ENCODE data around the gene ZNF619.

ZNF619 gene

GRCh38 chr3:40465456-40465855 is 11.5 kb upstream of the ZNF619 start:
- no peak for DNase-seq

DNA sequence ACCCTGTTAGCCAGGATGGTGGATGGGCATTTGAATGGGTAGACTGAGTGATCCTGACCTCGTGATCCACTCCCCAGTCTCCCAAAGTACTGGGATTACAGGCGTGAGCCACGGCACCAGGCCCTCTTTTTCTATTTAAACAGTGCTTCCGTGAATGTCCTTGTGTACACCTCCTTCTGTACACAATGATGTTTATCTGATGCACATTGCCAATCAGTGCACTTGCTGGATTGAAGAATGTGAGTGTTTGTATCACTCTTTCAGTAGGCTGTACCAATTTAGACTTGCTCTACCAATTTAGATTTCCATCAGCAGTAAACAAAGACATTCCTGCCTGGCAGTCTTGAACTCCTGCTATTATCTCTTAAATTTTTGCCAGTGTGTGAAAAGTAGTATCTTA is 8.9 kb upstream of the ZNF619 start:
- no peak for DNase-seq

GRCh38 chr3:40470701-40471100 is 6.2 kb upstream of the ZNF619 start:
- no peak for DNase-seq

DNA sequence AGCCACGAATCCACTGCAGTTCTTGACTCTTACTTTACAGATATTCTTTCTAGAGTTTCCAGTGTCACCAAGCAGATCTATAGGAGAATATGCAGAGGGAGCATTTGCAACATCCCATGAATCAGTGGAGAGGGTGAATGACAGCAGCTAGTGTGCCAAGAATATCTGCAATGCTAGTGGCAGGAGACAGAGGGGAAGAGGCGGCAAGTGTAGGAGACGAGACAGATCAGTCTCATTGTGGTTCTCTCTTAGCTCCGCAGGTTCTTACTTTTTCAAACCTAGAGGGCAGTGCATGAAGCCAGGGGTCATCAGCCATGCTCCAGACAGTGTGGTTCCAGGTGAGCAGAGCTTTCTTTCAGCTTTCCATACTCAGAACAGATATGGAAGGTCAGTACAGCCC is 744 bp downstream of the ZNF619 start:
- no peak for DNase-seq

DNA sequence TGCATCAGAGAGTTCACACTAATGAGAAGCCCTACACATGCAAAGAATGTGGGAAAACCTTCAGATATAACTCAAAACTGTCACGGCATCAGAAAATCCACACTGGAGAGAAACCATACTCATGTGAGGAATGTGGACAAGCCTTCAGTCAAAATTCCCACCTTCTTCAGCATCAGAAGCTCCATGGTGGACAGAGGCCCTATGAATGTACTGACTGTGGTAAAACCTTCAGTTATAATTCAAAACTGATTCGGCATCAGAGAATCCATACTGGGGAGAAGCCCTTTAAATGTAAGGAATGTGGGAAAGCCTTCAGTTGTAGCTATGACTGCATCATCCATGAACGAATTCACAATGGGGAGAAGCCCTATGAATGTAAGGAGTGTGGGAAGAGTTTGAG is 10.2 kb downstream of the ZNF619 start:
- DNase-seq = no peak

DNA sequence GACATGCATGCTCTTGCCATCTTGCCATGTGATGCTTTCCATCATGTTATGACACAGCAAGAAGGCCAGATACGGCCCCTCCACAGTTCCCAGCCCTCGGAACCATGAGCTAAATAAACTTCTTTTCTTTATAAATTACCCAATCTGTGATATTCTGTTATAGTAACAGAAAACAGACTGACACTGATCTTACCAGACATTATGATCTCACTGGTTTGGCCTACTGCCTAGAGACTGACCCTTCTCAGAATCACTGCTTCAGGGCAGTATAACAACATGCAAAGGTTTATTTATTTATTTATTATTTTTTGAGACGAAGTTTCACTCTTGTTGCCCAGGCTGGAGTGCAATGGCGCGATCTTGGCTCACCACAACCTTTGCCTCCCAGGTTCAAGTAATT is 14.0 kb downstream of the ZNF619 start:
- DNase-seq = no peak

- DNase-seq = no peak
Observed at GRCh38 chr3:40494698-40495097, 17.8 kb downstream of the ZNF619 start.

- no peak for DNase-seq
Observed at GRCh38 chr3:40497288-40497687, 20.4 kb downstream of the ZNF619 start.

DNA sequence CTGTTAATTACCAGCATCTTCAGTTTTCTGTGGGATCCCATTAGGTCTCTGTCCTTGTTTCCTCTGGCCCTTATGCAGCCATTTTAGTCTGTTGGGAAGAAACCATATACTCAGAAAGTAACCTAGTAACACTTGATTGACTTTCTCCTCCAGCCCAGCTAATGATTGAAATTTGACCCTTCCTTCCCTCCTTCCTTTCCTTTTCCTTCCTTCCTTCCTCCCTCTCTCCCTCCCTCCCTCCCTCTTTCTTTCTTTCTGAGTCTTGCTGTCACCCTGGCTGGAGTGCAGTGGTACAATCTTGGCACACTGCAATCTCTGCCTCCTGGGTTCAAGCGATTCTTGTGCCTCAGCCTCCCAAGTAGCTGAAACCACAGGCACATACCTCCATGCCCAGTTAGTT is 23.0 kb downstream of the ZNF619 start:
- no peak for DNase-seq

DNA sequence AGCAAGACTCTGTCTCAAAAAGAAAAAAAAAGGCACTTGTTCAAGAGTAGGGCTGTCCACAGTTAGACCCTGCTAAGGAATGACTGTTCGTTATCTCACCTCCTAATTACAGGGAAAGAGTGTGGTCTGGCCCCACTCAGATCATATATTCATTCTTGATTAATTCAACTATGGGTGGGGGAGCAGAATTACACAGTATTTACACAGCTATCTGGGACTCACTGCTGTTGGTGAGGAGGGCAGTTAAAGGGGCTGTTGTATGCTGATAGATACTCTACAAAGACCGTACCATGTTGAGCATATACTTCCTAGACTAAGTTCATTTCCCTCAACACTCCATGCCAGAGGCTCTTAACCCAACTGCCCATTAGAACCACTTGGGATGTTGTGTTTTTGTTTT is 25.1 kb downstream of the ZNF619 start:
- DNase-seq = no peak

DNA sequence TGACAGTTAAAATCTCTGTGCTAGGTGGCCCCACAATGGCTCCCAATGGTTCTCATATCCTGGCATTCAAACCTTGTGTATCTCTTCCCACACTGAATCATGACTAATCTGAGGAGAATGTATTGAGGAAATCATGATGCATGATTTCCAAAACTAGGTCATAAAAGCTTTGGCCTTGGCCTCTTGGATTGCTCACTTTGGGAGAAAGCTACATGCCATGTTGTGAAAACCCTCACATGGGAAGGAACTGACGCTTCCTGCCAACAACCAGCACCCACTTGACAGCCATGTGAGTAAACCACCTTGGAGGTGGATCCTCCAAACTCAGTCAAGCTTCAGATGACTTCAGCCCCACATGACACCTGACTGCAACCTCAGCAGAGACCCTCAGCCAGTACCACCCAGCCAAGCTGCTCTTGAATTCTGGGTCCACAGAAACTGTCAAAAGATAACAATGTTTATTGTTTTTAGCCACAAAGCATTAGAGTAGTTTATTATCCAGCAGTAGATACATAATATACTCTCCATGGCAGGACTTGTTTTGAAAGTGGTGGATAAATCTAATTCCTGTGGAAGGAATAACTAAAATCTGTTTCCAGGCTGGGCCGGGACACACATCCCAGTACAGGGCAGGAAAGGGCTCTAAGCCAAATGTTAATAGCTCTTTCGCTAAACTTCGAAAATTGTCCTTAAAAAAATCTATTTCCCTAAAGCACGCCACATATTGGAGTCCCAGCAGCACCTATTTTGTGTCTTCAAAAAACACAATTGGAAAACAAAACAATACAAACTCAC is 27.9 kb downstream of the ZNF619 start:
- DNase-seq = no peak

GRCh38 chr3:40505599-40506462 is 28.9 kb downstream of the ZNF619 start, which contains the start of gene ZNF620:
Gene ZNF620, plus strand, starts transcription at chr3:40506039. Its CDS starts 314 bp downstream, at chr3:40506353.
- DNase-seq = peak; percentile 65

- no peak for DNase-seq
Observed at GRCh38 chr3:40511031-40511718, 34.3 kb downstream of the ZNF619 start.

- DNase-seq = no peak
Observed at GRCh38 chr3:40516201-40516600, 39.3 kb downstream of the ZNF619 start.

DNA sequence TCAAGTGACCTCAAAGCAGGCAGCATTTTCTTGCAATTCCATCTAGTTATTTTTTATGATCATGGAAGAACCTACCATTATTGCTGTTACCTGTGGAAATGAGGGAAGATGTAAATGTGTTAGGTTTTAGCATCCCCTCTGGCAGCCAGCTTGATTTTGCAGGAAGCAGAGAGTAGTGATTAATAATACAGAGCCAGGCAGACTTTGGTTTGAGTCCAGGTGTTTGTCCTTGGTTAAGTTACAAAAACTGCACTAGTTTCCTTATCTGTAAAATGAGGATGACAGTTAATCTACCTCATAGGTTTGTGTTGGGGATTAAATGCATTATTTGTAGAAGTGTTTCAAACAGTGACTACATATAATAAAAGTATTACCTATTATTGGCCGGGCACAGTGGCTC is 41.1 kb downstream of the ZNF619 start:
- DNase-seq = no peak

- DNase-seq = no peak
Observed at GRCh38 chr3:40518848-40519247, 41.9 kb downstream of the ZNF619 start.

- no peak for DNase-seq
Observed at GRCh38 chr3:40521254-40521653, 44.3 kb downstream of the ZNF619 start.

GRCh38 chr3:40523781-40524180 is 46.9 kb downstream of the ZNF619 start:
- no peak for DNase-seq

GRCh38 chr3:40524222-40524567 is 47.3 kb downstream of the ZNF619 start:
- DNase-seq = no peak

DNA sequence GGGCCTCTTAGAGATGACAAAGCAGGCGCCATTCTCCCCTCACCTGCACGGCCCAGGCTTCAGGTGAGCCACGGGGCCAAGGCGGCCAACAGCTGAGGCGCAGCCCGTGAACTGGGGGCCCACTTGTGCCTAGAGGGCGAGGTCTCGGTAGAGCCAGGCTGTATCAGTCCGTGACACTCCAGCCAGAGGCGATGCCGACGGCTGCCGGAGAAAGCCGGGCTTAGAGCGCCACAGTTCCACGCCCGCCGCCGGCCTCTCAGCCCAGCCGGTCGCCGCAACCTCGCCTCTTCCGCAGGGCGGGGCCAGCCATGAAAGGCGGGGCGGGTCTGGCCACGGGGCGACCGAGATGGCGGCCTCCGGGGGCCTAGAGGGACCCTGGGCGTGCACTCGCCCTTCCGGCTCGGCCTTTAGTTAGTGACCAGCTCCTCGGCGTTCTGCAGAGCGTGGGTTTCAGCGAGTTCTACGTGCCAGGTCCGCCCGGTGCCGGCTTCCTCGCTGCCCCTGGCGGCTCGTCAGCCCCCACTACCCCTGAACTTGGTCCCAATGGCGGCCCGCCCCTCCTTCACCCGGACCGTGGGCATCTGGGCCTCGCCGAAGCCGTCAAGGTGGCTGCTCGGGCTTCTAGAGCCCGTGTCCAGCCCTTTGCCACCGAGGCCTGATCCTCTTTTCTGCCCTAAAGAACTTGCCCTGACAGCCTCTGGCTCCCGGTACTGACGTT is 47.8 kb downstream of the ZNF619 start, which contains the start of gene ZNF621:
Gene ZNF621, plus strand, starts transcription at position 393 of the 718 bp plus-strand sequence. CDS start 881 bp downstream, outside the sequence.
- DNase-seq = peak; percentile 88

DNA sequence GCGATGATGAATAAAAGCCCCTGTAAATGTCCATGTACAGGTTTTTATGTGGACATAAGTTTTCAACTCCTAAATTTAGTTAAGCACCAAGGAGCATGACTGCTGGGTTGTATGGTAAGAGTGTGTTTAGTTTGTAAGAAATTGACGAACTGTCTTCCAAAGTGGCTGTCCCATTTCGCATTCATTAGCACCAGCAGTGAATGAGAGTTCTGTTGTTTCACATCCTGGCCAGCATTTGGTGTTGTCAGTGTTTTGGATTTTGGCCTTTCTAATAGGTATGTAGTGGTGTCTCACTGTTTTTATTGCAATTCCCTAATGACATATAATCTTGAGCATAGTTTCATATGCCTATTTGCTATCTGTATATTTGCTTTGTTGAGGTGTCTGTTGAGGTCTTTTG is 51.5 kb downstream of the ZNF619 start:
- DNase-seq = no peak

DNA sequence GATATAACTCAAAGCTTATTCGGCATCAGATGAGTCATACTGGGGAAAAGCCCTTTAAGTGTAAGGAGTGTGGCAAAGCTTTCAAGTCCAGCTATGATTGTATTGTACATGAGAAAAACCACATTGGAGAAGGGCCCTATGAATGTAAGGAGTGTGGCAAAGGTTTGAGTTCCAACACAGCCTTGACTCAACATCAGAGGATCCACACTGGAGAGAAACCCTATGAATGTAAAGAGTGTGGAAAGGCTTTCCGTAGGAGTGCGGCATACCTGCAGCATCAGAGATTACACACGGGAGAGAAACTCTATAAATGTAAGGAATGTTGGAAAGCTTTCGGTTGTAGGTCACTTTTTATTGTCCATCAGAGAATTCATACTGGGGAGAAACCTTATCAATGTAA is 55.3 kb downstream of the ZNF619 start:
- DNase-seq = no peak

DNA sequence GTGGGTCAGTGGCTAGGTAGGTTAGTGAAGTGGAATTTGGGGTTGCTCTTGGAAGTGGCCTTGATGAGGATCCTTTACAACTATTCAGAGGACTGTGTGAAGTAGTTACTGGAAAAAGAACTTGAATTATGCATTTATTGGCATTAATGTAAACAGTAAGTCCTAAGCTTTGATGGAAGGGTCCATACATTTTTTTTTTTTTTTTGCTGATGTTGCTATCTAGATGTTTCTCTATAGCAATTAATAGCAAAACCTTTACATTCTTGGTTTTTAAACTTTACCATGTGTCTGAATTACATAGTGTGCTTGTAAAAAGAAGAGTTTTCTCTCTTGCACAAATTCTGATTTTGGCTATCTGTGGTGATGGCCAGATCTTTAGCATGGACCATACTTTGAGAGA is 57.4 kb downstream of the ZNF619 start:
- DNase-seq = no peak
